Stomach (tissue), 9 donors: ENCODE measurements around the gene CNTFR. TPM values are rescaled to one million over a fixed set of nuclear protein-coding genes. Genes with fewer than 3 reads are reported as not detected.

ENCODE experiments used
- DNase-seq, 2 donors: peaks; one replicate each; pipeline versions ENCODE4 v3.0.0 to v3.0.0-alpha.2; 2013 to 2019
- H3K27ac ChIP-seq, 5 donors: fragments of 200-600 bp in 4 of 5; sonication (generic) in 4 of 5; one replicate each; pipeline ENCODE4 v1.5.1; 2013 to 2019; ENCODE audit warnings: mild to moderate bottlenecking in 1 of 5, moderate library complexity in 1 of 5
- H3K27me3 ChIP-seq, 3 donors: fragments of 200-600 bp; sonication (generic); one replicate each; pipeline ENCODE4 v1.5.1; 2017 to 2019; ENCODE audit warnings: mixed run types in 1 of 3
- H3K36me3 ChIP-seq, 4 donors: fragments of 200-600 bp; sonication (generic); 1 replicate in 3 of 4; 2 replicates in 1 of 4; pipeline ENCODE4 v1.5.1; 2016 to 2019
- H3K4me1 ChIP-seq, 4 donors: fragments of 200-600 bp; sonication (generic); one replicate each; pipeline ENCODE4 v1.5.1; 2016 to 2019
- H3K4me3 ChIP-seq, 4 donors: fragments of 200-600 bp; sonication (generic) in 3 of 4; one replicate each; pipeline ENCODE4 v1.5.1; 2016 to 2019; ENCODE audit warnings: mild to moderate bottlenecking in 1 of 4
- H3K9me3 ChIP-seq, 4 donors: fragments of 200-600 bp; sonication (generic); one replicate each; pipeline ENCODE4 v1.5.1; 2016 to 2019
- EP300 ChIP-seq: sonication (generic); formaldehyde crosslinking; IDR thresholded peaks from one replicate; pipeline ENCODE4 v1.6.1; 2017; ENCODE audit warnings: antibody characterized with exemption
- POLR2A ChIP-seq, 4 donors: fragments of 450-650 bp; IDR thresholded peaks; one replicate each; pipeline ENCODE4 v1.6.1; 2016; ENCODE audit warnings: antibody characterized with exemption in 4 of 4, control low read depth in 2 of 4, mild to moderate bottlenecking in 1 of 4, moderate library complexity in 1 of 4
- POLR2AphosphoS5 ChIP-seq, 3 donors: sonication (generic); formaldehyde crosslinking; IDR thresholded peaks; one replicate each; pipeline ENCODE4 v1.6.1; 2016; ENCODE audit warnings: antibody characterized with exemption in 3 of 3
- WGBS, 5 donors: extraction: QIAGEN DNeasy Blood & Tissue Kit in 3 of 5; methylation state at CpG; one replicate each; pipeline versions ENCODE4 v1.1.5 to v1.1.7; 2013 to 2018; 5-methylcytosine and 5-hydroxymethylcytosine counted together
- intact Hi-C: fragments of 100-400 bp; cut with DNase I; formaldehyde crosslinking; loops from one replicate; pipeline ENCODE4 v1.15.1; 2023; ENCODE audit warnings: low total_unique reads
- polyA plus RNA-seq, 3 donors: library from polyadenylated mRNA; stranded (reverse); fragments of 200-250 nt; gene quantifications; one replicate each; pipeline ENCODE4 v1.2.3, GENCODE V29; 2013
- total RNA-seq, 5 donors: library from RNA; depleted of rRNA; stranded (reverse); fragments of >200 nt; gene quantifications; one replicate each; pipeline versions ENCODE4 v1.1.0 to v1.2.3, GENCODE V29; 2014 to 2016
- TF ChIP-seq, protein P1 (sequence below), 7 experiments: fragments of 450-650 bp in 4 of 7; fragments of 200-600 bp in 3 of 7; sonication (generic) in 3 of 7; IDR thresholded peaks; one replicate each; pipeline ENCODE4 v1.5.1; 2016 to 2019; ENCODE audit warnings: antibody characterized with exemption in 7 of 7, control low read depth in 2 of 7, mild to moderate bottlenecking in 1 of 7
- donor health status: healthy with polysubstance abuse.
- donor health status: Bipolar disorder and iron deficiency.
- donor health status: healthy.

Gene CNTFR
- total and polyA plus RNA-seq, 8 donors = 2.2 to 15.8 (median 2.9) TPM; not detected in 1

GRCh38 chr9:34507966-34508365, 81.6 kb downstream of the CNTFR start:
- no peaks in the 10 kb centered on the region for H3K36me3 ChIP-seq
- TF ChIP-seq EP300 = no peak
- no peak for TF ChIP-seq POLR2A (IDR thresholded peaks at IDR 0.05)
- TF ChIP-seq, protein P1, sequence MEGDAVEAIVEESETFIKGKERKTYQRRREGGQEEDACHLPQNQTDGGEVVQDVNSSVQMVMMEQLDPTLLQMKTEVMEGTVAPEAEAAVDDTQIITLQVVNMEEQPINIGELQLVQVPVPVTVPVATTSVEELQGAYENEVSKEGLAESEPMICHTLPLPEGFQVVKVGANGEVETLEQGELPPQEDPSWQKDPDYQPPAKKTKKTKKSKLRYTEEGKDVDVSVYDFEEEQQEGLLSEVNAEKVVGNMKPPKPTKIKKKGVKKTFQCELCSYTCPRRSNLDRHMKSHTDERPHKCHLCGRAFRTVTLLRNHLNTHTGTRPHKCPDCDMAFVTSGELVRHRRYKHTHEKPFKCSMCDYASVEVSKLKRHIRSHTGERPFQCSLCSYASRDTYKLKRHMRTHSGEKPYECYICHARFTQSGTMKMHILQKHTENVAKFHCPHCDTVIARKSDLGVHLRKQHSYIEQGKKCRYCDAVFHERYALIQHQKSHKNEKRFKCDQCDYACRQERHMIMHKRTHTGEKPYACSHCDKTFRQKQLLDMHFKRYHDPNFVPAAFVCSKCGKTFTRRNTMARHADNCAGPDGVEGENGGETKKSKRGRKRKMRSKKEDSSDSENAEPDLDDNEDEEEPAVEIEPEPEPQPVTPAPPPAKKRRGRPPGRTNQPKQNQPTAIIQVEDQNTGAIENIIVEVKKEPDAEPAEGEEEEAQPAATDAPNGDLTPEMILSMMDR (IDR thresholded peaks at IDR 0.05) = no peak
- no peak for TF ChIP-seq POLR2AphosphoS5 (IDR thresholded peaks at IDR 0.05)
- H3K4me1 ChIP-seq = peaks cover 0 to 12% (median 6%) of the 10 kb centered on the region in 4 donors
- H3K9me3 ChIP-seq = no peaks in the 10 kb centered on the region
- no peak overlapping the region for H3K4me3 ChIP-seq
- H3K27me3 ChIP-seq = no peaks in the 10 kb centered on the region
- no peak for DNase-seq
- H3K27ac ChIP-seq = no peak overlapping the region
- intact Hi-C loops = no loop called here

DNA sequence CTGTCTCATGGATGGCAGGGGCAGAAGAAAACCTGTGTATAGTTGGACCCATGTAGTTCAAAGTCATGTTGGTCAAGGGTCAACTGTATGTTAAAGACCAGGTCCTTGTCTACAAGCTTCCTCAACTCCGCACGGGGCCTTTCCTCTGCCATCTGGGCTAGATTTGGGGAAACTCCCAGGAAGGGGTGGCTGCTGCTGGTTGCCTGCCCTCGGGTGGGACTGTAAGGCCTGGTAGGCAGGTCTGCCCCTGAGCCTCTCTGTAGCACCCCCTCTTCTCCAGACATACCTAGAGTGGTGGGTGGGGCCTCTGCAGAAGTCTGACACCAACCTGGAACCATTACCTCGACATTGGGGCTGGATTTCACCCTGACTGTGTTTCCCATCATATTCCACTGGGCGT, 82.0 kb downstream of the CNTFR start:
- Histone ChIP-seq H3K4me1 (peaks cover 4 to 12% (median 8%) of the 10 kb centered on the region in 4 donors), H3K4me3 (no peak overlapping the region), H3K9me3 (no peaks in the 10 kb centered on the region), H3K27me3 (no peaks in the 10 kb centered on the region), H3K27ac (no peak overlapping the region), H3K36me3 (no peaks in the 10 kb centered on the region)
- DNase-seq = no peak
- 80 to 86% (median 82%) methylated on average over 5 of the region's 5 CpGs for WGBS, 5 donors
- TF ChIP-seq, protein P1 (IDR thresholded peaks at IDR 0.05) = no peak
- no peak for TF ChIP-seq POLR2A (IDR thresholded peaks at IDR 0.05)
- no peak for TF ChIP-seq EP300
- TF ChIP-seq POLR2AphosphoS5 (IDR thresholded peaks at IDR 0.05) = no peak
- intact Hi-C loops = no loop called here

- no peaks in the 10 kb centered on the region for H3K27me3 ChIP-seq
- 86 to 93% (median 89%) methylated on average over 7 of the region's 7 CpGs for WGBS, 5 donors
- DNase-seq = no peak
- peaks cover 13 to 17% (median 15%) of the 10 kb centered on the region in 4 donors for H3K4me1 ChIP-seq
- no peaks in the 10 kb centered on the region for H3K36me3 ChIP-seq
- TF ChIP-seq EP300 = no peak
- TF ChIP-seq, protein P1 (IDR thresholded peaks at IDR 0.05) = no peak
- TF ChIP-seq POLR2A (IDR thresholded peaks at IDR 0.05) = no peak
- no peak for TF ChIP-seq POLR2AphosphoS5 (IDR thresholded peaks at IDR 0.05)
- H3K9me3 ChIP-seq = no peaks in the 10 kb centered on the region
- H3K27ac ChIP-seq = no peak overlapping the region
- intact Hi-C loops = no loop called here
- H3K4me3 ChIP-seq = no peak overlapping the region
Measured at GRCh38 chr9:34506623-34507022, 82.9 kb downstream of the CNTFR start.

GRCh38 chr9:34505370-34506120, 84.0 kb downstream of the CNTFR start:
- TF ChIP-seq POLR2AphosphoS5 (IDR thresholded peaks at IDR 0.05) (no peak), POLR2A (IDR thresholded peaks at IDR 0.05) (no peak), EP300 (no peak)
- TF ChIP-seq, protein P1 (IDR thresholded peaks at IDR 0.05) = no peak
- H3K9me3 ChIP-seq = no peaks in the 10 kb centered on the region
- no peak overlapping the region for H3K4me3 ChIP-seq
- WGBS, 5 donors = 73 to 86% (median 77%) methylated on average over 5 of the region's 5 CpGs
- H3K36me3 ChIP-seq = no peaks in the 10 kb centered on the region
- no peaks in the 10 kb centered on the region for H3K27me3 ChIP-seq
- no peak for DNase-seq
- intact Hi-C loops = no loop called here
- peaks cover 18 to 27% (median 21%) of the 10 kb centered on the region in 4 donors for H3K4me1 ChIP-seq
- H3K27ac ChIP-seq = no peak overlapping the region
